BLaER1 (cell line): ENCODE data around the gene BBS4.
"Not testable (repeated sequence)": the region's sequence is repeated elsewhere in the genome, so short reads cannot be mapped to it uniquely, and the experiment has no call there.

Experiments used
- H3K27ac ChIP-seq: shearing (Covaris generic); formaldehyde crosslinking; 2 replicates; pipeline ENCODE4 v1.8.1; 2022
- H3K27me3 ChIP-seq: shearing (Covaris generic); formaldehyde crosslinking; 2 replicates; pipeline ENCODE4 v1.8.1; 2022
- H3K36me3 ChIP-seq: shearing (Covaris generic); formaldehyde crosslinking; 2 replicates; pipeline ENCODE4 v1.8.1; 2022
- H3K4me1 ChIP-seq: shearing (Covaris generic); formaldehyde crosslinking; 2 replicates; pipeline ENCODE4 v1.8.1; 2022
- H3K4me2 ChIP-seq: shearing (Covaris generic); formaldehyde crosslinking; 2 replicates; pipeline ENCODE4 v1.8.1; 2022
- H3K4me3 ChIP-seq: shearing (Covaris generic); formaldehyde crosslinking; 2 replicates; pipeline ENCODE4 v1.8.1; 2022
- H3K9ac ChIP-seq: shearing (Covaris generic); formaldehyde crosslinking; 2 replicates; pipeline ENCODE4 v1.8.1; 2022
- H3K9me3 ChIP-seq: shearing (Covaris generic); formaldehyde crosslinking; 2 replicates; pipeline ENCODE4 v1.8.1; 2022
- H4K20me1 ChIP-seq: shearing (Covaris generic); formaldehyde crosslinking; 2 replicates; pipeline ENCODE4 v1.8.1; 2022
- Cebpa-rat ChIP-seq: shearing (Covaris generic); IDR thresholded peaks from 2 replicates; pipeline ENCODE4 v1.8.1; 2022

The BBS4 gene

GRCh38 chr15:72722071-72722696 is 36.2 kb downstream of the BBS4 start:
- Histone ChIP-seq H3K36me3 (peaks cover 8% of the 10 kb centered on the region; the same call in 1 of the 2 replicates), H3K4me3 (no peak overlapping the region), H3K4me1 (no peaks in the 10 kb centered on the region), H3K27me3 (no peaks in the 10 kb centered on the region), H3K9ac (no peak overlapping the region), H3K4me2 (no peak overlapping the region), H3K9me3 (no peaks in the 10 kb centered on the region), H4K20me1 (no peaks in the 10 kb centered on the region), H3K27ac (no peak overlapping the region)
- no peak for TF ChIP-seq Cebpa-rat

- Histone ChIP-seq H3K9ac (no peak overlapping the region), H3K4me2 (no peak overlapping the region), H3K27me3 (no peaks in the 10 kb centered on the region), H3K9me3 (no peaks in the 10 kb centered on the region), H3K27ac (no peak overlapping the region), H3K4me3 (no peak overlapping the region), H3K4me1 (no peaks in the 10 kb centered on the region), H3K36me3 (no peaks in the 10 kb centered on the region), H4K20me1 (no peaks in the 10 kb centered on the region)
- TF ChIP-seq Cebpa-rat = no peak
These were observed 38.0 kb downstream of the BBS4 start for GRCh38 chr15:72724028-72724427.

- Histone ChIP-seq H4K20me1 (no peaks in the 10 kb centered on the region), H3K36me3 (no peaks in the 10 kb centered on the region), H3K27me3 (no peaks in the 10 kb centered on the region), H3K4me3 (no peak overlapping the region), H3K27ac (no peak overlapping the region), H3K4me2 (no peak overlapping the region), H3K9me3 (no peaks in the 10 kb centered on the region), H3K9ac (no peak overlapping the region), H3K4me1 (no peaks in the 10 kb centered on the region)
- no peak for TF ChIP-seq Cebpa-rat
These were observed 39.4 kb downstream of the BBS4 start for GRCh38 chr15:72725446-72725845.

- not testable (repeated sequence) for H3K4me3 ChIP-seq
These were observed 39.8 kb downstream of the BBS4 start for GRCh38 chr15:72725851-72726250.

GRCh38 chr15:72727154-72727553 is 41.1 kb downstream of the BBS4 start:
- Histone ChIP-seq H3K9me3 (no peaks in the 10 kb centered on the region), H3K27me3 (no peaks in the 10 kb centered on the region), H3K9ac (no peak overlapping the region), H4K20me1 (no peaks in the 10 kb centered on the region), H3K36me3 (peaks cover 10% of the 10 kb centered on the region), H3K4me1 (no peaks in the 10 kb centered on the region), H3K4me3 (no peak overlapping the region), H3K4me2 (no peak overlapping the region), H3K27ac (no peak overlapping the region)
- no peak for TF ChIP-seq Cebpa-rat

More at GRCh38 chr15:72725851-72726250, 39.8 kb downstream of the BBS4 start:
- H3K36me3 ChIP-seq, H3K27ac ChIP-seq, H3K4me1 ChIP-seq, H3K27me3 ChIP-seq, H3K4me2 ChIP-seq, H4K20me1 ChIP-seq, H3K9ac ChIP-seq, H3K9me3 ChIP-seq: not testable (repeated sequence)

- not testable (repeated sequence) for H3K9me3 ChIP-seq, H3K4me2 ChIP-seq, H3K9ac ChIP-seq, H4K20me1 ChIP-seq, H3K27ac ChIP-seq, H3K4me1 ChIP-seq, H3K4me3 ChIP-seq, H3K27me3 ChIP-seq
- H3K36me3 ChIP-seq = peaks cover 16% of the 10 kb centered on the region
These were observed 42.2 kb downstream of the BBS4 start for GRCh38 chr15:72728249-72728648.

GRCh38 chr15:72728821-72729220 is 42.8 kb downstream of the BBS4 start:
- Histone ChIP-seq H4K20me1 (no peaks in the 10 kb centered on the region), H3K27ac (no peak overlapping the region), H3K9me3 (no peaks in the 10 kb centered on the region), H3K4me1 (no peaks in the 10 kb centered on the region), H3K4me3 (no peak overlapping the region), H3K9ac (no peak overlapping the region), H3K4me2 (no peak overlapping the region), H3K36me3 (peaks cover 21% of the 10 kb centered on the region), H3K27me3 (no peaks in the 10 kb centered on the region)
- TF ChIP-seq Cebpa-rat = no peak

- H3K27me3 ChIP-seq = no peaks in the 10 kb centered on the region
- H3K4me2 ChIP-seq = no peak overlapping the region
- TF ChIP-seq Cebpa-rat = no peak
- H3K9ac ChIP-seq = no peak overlapping the region
- H3K4me3 ChIP-seq = no peak overlapping the region
- no peaks in the 10 kb centered on the region for H3K9me3 ChIP-seq
- no peak overlapping the region for H3K27ac ChIP-seq
- H3K36me3 ChIP-seq = peaks cover 47% of the 10 kb centered on the region
- no peaks in the 10 kb centered on the region for H3K4me1 ChIP-seq
- no peaks in the 10 kb centered on the region for H4K20me1 ChIP-seq
These were observed 46.1 kb downstream of the BBS4 start for GRCh38 chr15:72732086-72732485.

- Histone ChIP-seq H3K9ac (no peak overlapping the region), H3K4me3 (no peak overlapping the region), H3K36me3 (peaks cover 51% of the 10 kb centered on the region), H3K27ac (no peak overlapping the region), H3K27me3 (no peaks in the 10 kb centered on the region), H3K9me3 (no peaks in the 10 kb centered on the region), H4K20me1 (no peaks in the 10 kb centered on the region), H3K4me2 (no peak overlapping the region), H3K4me1 (no peaks in the 10 kb centered on the region)
- TF ChIP-seq Cebpa-rat = no peak
These were observed 46.5 kb downstream of the BBS4 start for GRCh38 chr15:72732516-72732915.

GRCh38 chr15:72733941-72734738 is 48.1 kb downstream of the BBS4 start:
- Histone ChIP-seq H3K36me3 (peaks cover 67% of the 10 kb centered on the region), H4K20me1 (no peaks in the 10 kb centered on the region), H3K9ac (no peak overlapping the region), H3K27me3 (no peaks in the 10 kb centered on the region), H3K27ac (no peak overlapping the region), H3K9me3 (no peaks in the 10 kb centered on the region), H3K4me1 (0 out of 2 replicates have a peak, but pooled peaks cover 2% of the 10 kb centered on the region), H3K4me3 (no peak overlapping the region), H3K4me2 (no peak overlapping the region)
- no peak for TF ChIP-seq Cebpa-rat
